GM23248 (cell line): ENCODE results near the gene VIM.

ENCODE experiments used
- EZH2 ChIP-seq: fragments of 200-600 bp; sonication (generic); IDR thresholded peaks from 2 replicates; pipeline ENCODE4 v1.6.1; 2018; ENCODE audit warnings: antibody characterized with exemption, mild to moderate bottlenecking; ENCODE audit not compliant: insufficient read depth, poor library complexity, severe bottlenecking
- EZH2phosphoT487 ChIP-seq: fragments of 200-600 bp; sonication (generic); IDR thresholded peaks from 2 replicates; pipeline ENCODE4 v1.6.1; 2018; ENCODE audit warnings: antibody characterized with exemption, moderate library complexity, mild to moderate bottlenecking, low read depth; ENCODE audit not compliant: insufficient read depth

DNA sequence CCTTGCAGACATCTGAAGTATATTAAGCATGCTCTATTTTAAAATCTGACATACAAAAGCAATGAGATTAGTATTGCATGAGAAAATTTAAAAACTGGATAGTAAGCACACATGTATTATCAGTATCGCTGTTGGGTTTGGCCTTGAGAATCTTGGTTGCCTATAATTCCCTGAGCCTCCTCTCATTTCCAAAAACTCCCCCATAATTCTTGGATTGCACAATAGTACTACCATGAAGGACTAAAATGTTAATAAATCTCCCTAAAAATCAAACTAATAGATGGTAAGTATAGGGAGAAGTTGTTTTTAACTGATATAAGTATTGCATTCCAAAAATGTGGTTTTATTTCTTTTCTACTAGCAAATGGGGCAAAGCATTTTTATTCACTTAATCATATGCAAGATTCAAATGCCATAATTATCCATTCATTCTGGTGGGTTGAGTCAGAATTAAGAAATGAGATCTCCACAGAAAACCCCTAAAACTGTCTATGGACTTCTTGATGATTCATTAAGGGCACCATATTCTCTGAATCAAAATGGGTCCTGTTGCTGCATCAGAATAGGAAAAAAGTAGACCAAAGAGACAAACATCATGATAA is 10.3 kb upstream of the VIM start:
- TF ChIP-seq EZH2phosphoT487 (no peak), EZH2 (no peak)
